HEK293 (cell line): Measurements from ENCODE around the gene ADAR.

Source experiments
- CTCF ChIA-PET: fragments of 350-600 bp; formaldehyde crosslinking; extraction: SDS; loops from one replicate; lab custom pipeline; 2021; ENCODE audit warnings: antibody characterized with exemption; lab: Yijun Ruan, JAX
- POLR2A ChIA-PET: fragments of 300-600 bp; formaldehyde crosslinking; extraction: SDS; loops from one replicate; lab custom pipeline; 2020; ENCODE audit warnings: antibody characterized with exemption, inconsistent platforms; lab: Yijun Ruan, JAX
- H3K27ac ChIP-seq: fragments of 200-500 bp; sonication (Bioruptor generic); 2 replicates; pipeline ENCODE4 v1.5.1; 2014; ENCODE audit warnings: low read depth, low read length, control low read depth, inconsistent platforms; ENCODE audit errors: extremely low read depth
- H3K36me3 ChIP-seq, 2 experiments: fragments of 200-500 bp in 1 of 2; sonication (Bioruptor generic) in 1 of 2; 1 replicate in 1 of 2; 2 replicates in 1 of 2; pipeline ENCODE4 v1.5.1; 2014 to 2017; ENCODE audit warnings: inconsistent platforms in 2 of 2, low read length in 2 of 2; ENCODE audit not compliant: control insufficient read depth in 2 of 2, insufficient read depth in 1 of 2
- H3K4me1 ChIP-seq: fragments of 200-500 bp; sonication (Bioruptor generic); 2 replicates; pipeline ENCODE4 v1.5.1; 2014; ENCODE audit warnings: mild to moderate bottlenecking, low read length, inconsistent platforms; ENCODE audit not compliant: control insufficient read depth, insufficient read depth
- H3K4me3 ChIP-seq: 2 replicates; pipeline ENCODE4 v1.5.1; 2011; ENCODE audit warnings: low read depth, mild to moderate bottlenecking, control low read depth, low read length, moderate library complexity
- H3K9me3 ChIP-seq: fragments of 200-500 bp; sonication (Bioruptor generic); 2 replicates; pipeline ENCODE4 v1.5.1; 2014; ENCODE audit warnings: low read depth, low read length, inconsistent platforms; ENCODE audit not compliant: control insufficient read depth, insufficient read depth
- GLIS1 ChIP-seq: fragments of 450-650 bp; formaldehyde crosslinking; IDR thresholded peaks from 2 replicates; pipeline ENCODE4 v1.5.1; 2016; ENCODE audit warnings: missing biosample characterization, missing genetic modification characterization
- GLIS2 ChIP-seq: fragments of 450-650 bp; formaldehyde crosslinking; IDR thresholded peaks from 2 replicates; pipeline ENCODE4 v1.5.1; 2016; ENCODE audit warnings: missing biosample characterization, missing genetic modification characterization
- HIC1 ChIP-seq: fragments of 450-650 bp; formaldehyde crosslinking; IDR thresholded peaks from 2 replicates; pipeline ENCODE4 v1.5.1; 2016; ENCODE audit warnings: missing biosample characterization, missing genetic modification characterization
- IKZF3 ChIP-seq: fragments of 450-650 bp; IDR thresholded peaks from 2 replicates; pipeline ENCODE4 v1.5.0; 2018; ENCODE audit warnings: missing biosample characterization, mild to moderate bottlenecking, missing genetic modification characterization, moderate library complexity
- KLF8 ChIP-seq: fragments of 450-650 bp; formaldehyde crosslinking; IDR thresholded peaks from 2 replicates; pipeline ENCODE4 v1.5.1; 2016; ENCODE audit warnings: missing biosample characterization, missing genetic modification characterization
- KLF9 ChIP-seq: fragments of 450-650 bp; formaldehyde crosslinking; IDR thresholded peaks from 2 replicates; pipeline ENCODE4 v1.5.1; 2016; ENCODE audit warnings: missing biosample characterization, missing genetic modification characterization, low read depth
- SCRT1 ChIP-seq: fragments of 450-650 bp; formaldehyde crosslinking; IDR thresholded peaks from 2 replicates; pipeline ENCODE4 v1.5.1; 2016; ENCODE audit warnings: missing biosample characterization, missing genetic modification characterization, borderline replicate concordance
- ZFP41 ChIP-seq: fragments of 450-650 bp; formaldehyde crosslinking; IDR thresholded peaks from 2 replicates; pipeline ENCODE4 v1.5.1; 2016; ENCODE audit warnings: missing biosample characterization, missing genetic modification characterization, borderline replicate concordance
- ZNF112 ChIP-seq: fragments of 450-650 bp; formaldehyde crosslinking; IDR thresholded peaks from 2 replicates; pipeline ENCODE4 v1.5.0; 2017; ENCODE audit warnings: missing biosample characterization, missing genetic modification characterization
- ZNF121 ChIP-seq: fragments of 450-650 bp; formaldehyde crosslinking; IDR thresholded peaks from 2 replicates; pipeline ENCODE4 v1.5.1; 2016; ENCODE audit warnings: missing biosample characterization, missing genetic modification characterization
- ZNF184 ChIP-seq: fragments of 450-650 bp; IDR thresholded peaks from 2 replicates; pipeline ENCODE4 v1.5.1; 2018; ENCODE audit warnings: missing biosample characterization, mild to moderate bottlenecking, missing genetic modification characterization
- ZNF26 ChIP-seq: fragments of 450-650 bp; formaldehyde crosslinking; IDR thresholded peaks from 2 replicates; pipeline ENCODE4 v1.5.1; 2016; ENCODE audit warnings: missing biosample characterization, missing genetic modification characterization
- ZNF280C ChIP-seq: fragments of 450-650 bp; formaldehyde crosslinking; IDR thresholded peaks from 2 replicates; pipeline ENCODE4 v1.5.1; 2016; ENCODE audit warnings: missing biosample characterization, missing genetic modification characterization
- ZNF302 ChIP-seq: fragments of 450-650 bp; formaldehyde crosslinking; IDR thresholded peaks from 2 replicates; pipeline ENCODE4 v1.5.1; 2016; ENCODE audit warnings: missing biosample characterization, missing genetic modification characterization, low read depth
- ZNF398 ChIP-seq: fragments of 450-650 bp; formaldehyde crosslinking; IDR thresholded peaks from 2 replicates; pipeline ENCODE4 v1.5.1; 2017; ENCODE audit warnings: missing biosample characterization, missing genetic modification characterization
- ZNF426 ChIP-seq: fragments of 450-650 bp; formaldehyde crosslinking; IDR thresholded peaks from 2 replicates; pipeline ENCODE4 v1.5.1; 2017; ENCODE audit warnings: missing biosample characterization, missing genetic modification characterization, mild to moderate bottlenecking, inconsistent platforms, moderate library complexity
- ZNF513 ChIP-seq: fragments of 450-650 bp; IDR thresholded peaks from 2 replicates; pipeline ENCODE4 v1.5.1; 2018; ENCODE audit warnings: missing biosample characterization, missing genetic modification characterization
- ZNF555 ChIP-seq: fragments of 450-650 bp; formaldehyde crosslinking; conservative IDR thresholded peaks from 2 replicates; pipeline ENCODE4 v1.5.1; 2017; ENCODE audit warnings: missing biosample characterization, mild to moderate bottlenecking, missing genetic modification characterization, inconsistent platforms
- ZNF561 ChIP-seq: fragments of 450-650 bp; IDR thresholded peaks from 2 replicates; pipeline ENCODE4 v1.5.1; 2018; ENCODE audit warnings: missing biosample characterization, missing genetic modification characterization, borderline replicate concordance
- ZNF654 ChIP-seq: fragments of 450-650 bp; formaldehyde crosslinking; IDR thresholded peaks from 2 replicates; pipeline ENCODE4 v1.5.1; 2016; ENCODE audit warnings: low read depth, missing biosample characterization, missing genetic modification characterization
- ZNF658 ChIP-seq: fragments of 450-650 bp; formaldehyde crosslinking; IDR thresholded peaks from 2 replicates; pipeline ENCODE4; 2016; ENCODE audit warnings: missing biosample characterization, missing genetic modification characterization
- ZNF677 ChIP-seq: fragments of 450-650 bp; IDR thresholded peaks from 2 replicates; pipeline ENCODE4 v1.5.0; 2018; ENCODE audit warnings: missing biosample characterization, mild to moderate bottlenecking, missing genetic modification characterization, moderate library complexity
- ZXDB ChIP-seq: fragments of 450-650 bp; formaldehyde crosslinking; IDR thresholded peaks from 2 replicates; pipeline ENCODE4 v1.5.1; 2016; ENCODE audit warnings: missing biosample characterization, missing genetic modification characterization

ADAR gene

GRCh38 chr1:154573168-154573510, 34.8 kb downstream of the ADAR start (continued):
- TF ChIP-seq ZNF398 (tag by site-specific recombination) (no peak), GLIS2 (tag by site-specific recombination) (no peak)

GRCh38 chr1:154572468-154573167, 35.4 kb downstream of the ADAR start:
- H3K27ac ChIP-seq: no peak overlapping the region
- H3K4me3 ChIP-seq: no peak overlapping the region
- H3K36me3 ChIP-seq: peaks cover 0 to 9% of the 10 kb centered on the region in 2 experiments; a peak in 1 of 3 replicates
- H3K9me3 ChIP-seq: no peaks in the 10 kb centered on the region
- ChIA-PET CTCF (interaction anchor here (1.1 to 3.1 kb wide), 2 partner anchors 13 to 175 kb away, joined by 3 to 18 read pairs; no protein-coding TSS in a partner anchor), POLR2A (no interaction called here)
- peaks cover 6% of the 10 kb centered on the region; the same call in 1 of the 2 replicates for H3K4me1 ChIP-seq
- TF ChIP-seq ZNF121 (no peak), IKZF3 (tag by site-specific recombination) (no peak), KLF9 (tag by site-specific recombination) (no peak)

GRCh38 chr1:154571964-154572288, 36.1 kb downstream of the ADAR start:
- ChIA-PET POLR2A (no interaction called here), CTCF (interaction anchor here (3.1 kb wide), 1 partner anchor 12 kb away, joined by 18 read pairs; no protein-coding TSS in a partner anchor)
- Histone ChIP-seq H3K27ac (no peak overlapping the region), H3K9me3 (no peaks in the 10 kb centered on the region), H3K36me3 (peaks cover 0 to 2% of the 10 kb centered on the region in 2 experiments; a peak in 1 of 3 replicates), H3K4me1 (peaks cover 6% of the 10 kb centered on the region; the same call in 1 of the 2 replicates), H3K4me3 (no peak overlapping the region)
- TF ChIP-seq GLIS1 (tag by site-specific recombination): no peak
- TF ChIP-seq ZNF654: no peak
- no peak for TF ChIP-seq ZNF26 (tag by site-specific recombination)
- TF ChIP-seq ZXDB (tag by site-specific recombination): no peak
- TF ChIP-seq ZNF280C (tag by site-specific recombination): no peak
- TF ChIP-seq HIC1 (tag by site-specific recombination): no peak
- no peak for TF ChIP-seq ZNF658 (tag by site-specific recombination)
- no peak for TF ChIP-seq ZNF555
- TF ChIP-seq ZNF561 (tag by site-specific recombination): no peak
- no peak for TF ChIP-seq KLF8 (tag by site-specific recombination)
- TF ChIP-seq ZNF184 (tag by site-specific recombination): no peak
- no peak for TF ChIP-seq ZNF302 (tag by site-specific recombination)
- TF ChIP-seq ZNF426 (tag by site-specific recombination): no peak
- no peak for TF ChIP-seq ZNF513
- no peak for TF ChIP-seq ZNF677 (tag by site-specific recombination)
- no peak for TF ChIP-seq SCRT1 (tag by site-specific recombination)
- no peak for TF ChIP-seq ZNF112
- TF ChIP-seq ZFP41: no peak
